Smooth muscle cell (in vitro differentiated cells): ENCODE measurements around the gene CNST. TPM values are rescaled to one million over a fixed set of nuclear protein-coding genes. Genes with fewer than 3 reads are reported as not detected.
"Not testable (repeated sequence)": the region's sequence is repeated elsewhere in the genome, so short reads cannot be mapped to it uniquely, and the experiment has no call there.

Experiments used
- DNase-seq: peaks from one replicate; lab custom pipeline; 2025; ENCODE audit not compliant: unreplicated experiment; lab: John Stamatoyannopoulos, UW
- H2AFZ ChIP-seq: fragments of 200-600 bp; sonication (generic); 2 replicates; pipeline ENCODE4 v1.6.0; 2016; ENCODE audit warnings: antibody characterized with exemption, low read depth, mild to moderate bottlenecking
- H3F3A ChIP-seq: fragments of 200-600 bp; sonication (generic); 2 replicates; pipeline ENCODE4 v1.6.0; 2017; ENCODE audit warnings: antibody characterized with exemption, low read depth
- H3K27ac ChIP-seq: fragments of 200-600 bp; sonication (generic); 2 replicates; pipeline ENCODE4 v1.5.1; 2016; ENCODE audit warnings: low read depth, mild to moderate bottlenecking
- H3K27me3 ChIP-seq: fragments of 200-600 bp; sonication (generic); 2 replicates; pipeline ENCODE4 v1.6.1; 2016; ENCODE audit warnings: low read depth, mild to moderate bottlenecking
- H3K36me3 ChIP-seq: fragments of 200-600 bp; sonication (generic); 2 replicates; pipeline ENCODE4 v1.5.1; 2016; ENCODE audit warnings: low read depth
- H3K4me1 ChIP-seq: fragments of 200-600 bp; sonication (generic); 2 replicates; pipeline ENCODE4 v1.5.1; 2016; ENCODE audit warnings: low read depth
- H3K4me2 ChIP-seq: fragments of 200-600 bp; sonication (generic); 2 replicates; pipeline ENCODE4 v1.6.0; 2016; ENCODE audit warnings: mild to moderate bottlenecking
- H3K4me3 ChIP-seq: fragments of 200-600 bp; sonication (generic); 2 replicates; pipeline ENCODE4 v1.5.1; 2016; ENCODE audit warnings: mild to moderate bottlenecking
- H3K79me2 ChIP-seq: fragments of 200-600 bp; sonication (generic); 2 replicates; pipeline ENCODE4 v1.6.0; 2016; ENCODE audit warnings: low read depth, mild to moderate bottlenecking
- H3K9ac ChIP-seq: fragments of 200-600 bp; sonication (generic); 2 replicates; pipeline ENCODE4 v1.6.0; 2016; ENCODE audit warnings: low read depth
- H3K9me3 ChIP-seq: fragments of 200-600 bp; sonication (generic); replicated peaks from 2 replicates; pipeline ENCODE4 v1.5.1; 2016; ENCODE audit warnings: low read depth
- H4K20me1 ChIP-seq: fragments of 200-600 bp; sonication (generic); 2 replicates; pipeline ENCODE4 v1.6.0; 2016; ENCODE audit warnings: low read depth
- CTCF ChIP-seq: fragments of 200-600 bp; sonication (generic); IDR thresholded peaks from 2 replicates; pipeline ENCODE4 v1.5.1; 2017; ENCODE audit warnings: borderline replicate concordance, mild to moderate bottlenecking, antibody characterized with exemption; ENCODE audit not compliant: insufficient read depth, poor library complexity, severe bottlenecking
- WGBS: methylation state at CpG from one replicate; pipeline ENCODE4 v1.1.7; 2016; ENCODE audit warnings: low lambda C conversion rate; 5-methylcytosine and 5-hydroxymethylcytosine counted together
- polyA plus RNA-seq: library from polyadenylated mRNA; unstranded; fragments of >200 nt; fragmentation: Nextera tagmentation; extraction: Ambion mirVana; gene quantifications from 2 replicates; pipeline ENCODE4 v1.2.1, GENCODE V29; 2016
- total RNA-seq: library from RNA; depleted of rRNA; stranded (reverse); fragments of >200 nt; gene quantifications from 2 replicates; pipeline ENCODE4 v1.2.3, GENCODE V29; 2014

Gene CNST
- total and polyA plus RNA-seq, 2 experiments from 2014 or later = 6.7 to 16.9 TPM

DNA sequence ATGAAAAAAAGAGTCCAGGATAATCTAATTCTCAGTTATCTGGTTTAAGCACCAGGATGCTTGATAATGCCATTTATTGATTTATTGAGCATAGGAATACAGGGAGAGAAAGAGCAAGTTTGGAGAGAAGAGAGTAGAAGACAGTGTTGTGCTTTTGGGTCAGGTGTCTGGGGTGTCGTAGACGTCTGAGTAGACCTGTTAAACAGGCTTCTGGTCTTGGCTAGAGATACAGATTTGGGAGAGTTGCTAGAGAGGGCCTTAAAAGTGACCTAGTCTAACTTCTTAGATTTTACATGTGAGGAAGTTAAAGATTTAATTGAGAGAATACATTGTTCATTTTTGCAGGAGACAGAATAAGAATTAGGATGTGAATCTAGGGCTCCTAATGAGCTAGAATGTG, 34.3 kb downstream of the CNST start:
- H3K36me3 ChIP-seq = no peaks in the 10 kb centered on the region
- H3K27ac ChIP-seq = no peak overlapping the region
- H3K4me2 ChIP-seq = no peak overlapping the region
- H3K4me3 ChIP-seq = no peak overlapping the region
- 87% methylated on average over 2 of the region's 2 CpGs for WGBS
- no peak for TF ChIP-seq CTCF
- no peaks in the 10 kb centered on the region for H3K9me3 ChIP-seq
- no peak for DNase-seq
- no peaks in the 10 kb centered on the region for H3K27me3 ChIP-seq
- H3F3A ChIP-seq = no peaks in the 10 kb centered on the region
- no peaks in the 10 kb centered on the region for H3K4me1 ChIP-seq
- H3K79me2 ChIP-seq = peaks cover 11% of the 10 kb centered on the region
- H2AFZ ChIP-seq = no peak overlapping the region
- no peak overlapping the region for H3K9ac ChIP-seq
- H4K20me1 ChIP-seq = peaks cover 9% of the 10 kb centered on the region

GRCh38 chr1:246602194-246602593, 35.9 kb downstream of the CNST start:
- peaks cover 11% of the 10 kb centered on the region for H3K79me2 ChIP-seq
- H2AFZ ChIP-seq = no peak overlapping the region
- no peak overlapping the region for H3K4me2 ChIP-seq
- no peaks in the 10 kb centered on the region for H3K9me3 ChIP-seq
- peaks cover 9% of the 10 kb centered on the region for H4K20me1 ChIP-seq
- WGBS = 77% methylated on average over 3 of the region's 3 CpGs
- H3K9ac ChIP-seq = no peak overlapping the region
- H3K27me3 ChIP-seq = no peaks in the 10 kb centered on the region
- H3K4me1 ChIP-seq = no peaks in the 10 kb centered on the region
- H3K36me3 ChIP-seq = no peaks in the 10 kb centered on the region
- no peak for DNase-seq
- no peak overlapping the region for H3K4me3 ChIP-seq
- no peaks in the 10 kb centered on the region for H3F3A ChIP-seq
- H3K27ac ChIP-seq = no peak overlapping the region
- TF ChIP-seq CTCF = no peak

GRCh38 chr1:246605231-246605630, 39.0 kb downstream of the CNST start:
- H3K4me1 ChIP-seq, H2AFZ ChIP-seq, H3F3A ChIP-seq, DNase-seq, H3K36me3 ChIP-seq, H3K4me2 ChIP-seq, H3K9me3 ChIP-seq, H3K27me3 ChIP-seq, H3K9ac ChIP-seq, H3K4me3 ChIP-seq, H4K20me1 ChIP-seq, H3K27ac ChIP-seq: not testable (repeated sequence)
- H3K79me2 ChIP-seq = peaks cover 15% of the 10 kb centered on the region
- 99% methylated on average over 19 of the region's 19 CpGs for WGBS

GRCh38 chr1:246607462-246607861, 41.2 kb downstream of the CNST start:
- no peak overlapping the region for H3K4me2 ChIP-seq
- H3K27me3 ChIP-seq = no peaks in the 10 kb centered on the region
- H2AFZ ChIP-seq = no peak overlapping the region
- no peaks in the 10 kb centered on the region for H3K36me3 ChIP-seq
- no peak for DNase-seq
- 92% methylated on average over 19 of the region's 19 CpGs for WGBS
- peaks cover 19% of the 10 kb centered on the region for H4K20me1 ChIP-seq
- H3K9ac ChIP-seq = no peak overlapping the region
- no peak overlapping the region for H3K27ac ChIP-seq
- peaks cover 18% of the 10 kb centered on the region for H3K79me2 ChIP-seq
- no peak overlapping the region for H3K4me3 ChIP-seq
- no peak for TF ChIP-seq CTCF
- no peaks in the 10 kb centered on the region for H3K9me3 ChIP-seq
- H3K4me1 ChIP-seq = no peaks in the 10 kb centered on the region
- no peaks in the 10 kb centered on the region for H3F3A ChIP-seq
